Heart left ventricle (tissue), 13 donors: ENCODE data around the gene CNNM3.

ENCODE experiments used
- CTCF ChIP-seq, 12 donors: fragments of 200-600 bp; sonication (generic) in 4 of 12; IDR thresholded peaks; one replicate each; pipeline versions ENCODE4 v1.5.0 to v1.8.0; 2018 to 2022; ENCODE audit warnings: antibody characterized with exemption in 12 of 12, mild to moderate bottlenecking in 5 of 12
- POLR2A ChIP-seq, 2 donors: fragments of 450-650 bp; IDR thresholded peaks; one replicate each; pipeline ENCODE4 v1.6.1; 2017; ENCODE audit warnings: antibody characterized with exemption in 2 of 2, mild to moderate bottlenecking in 2 of 2, moderate library complexity in 2 of 2
- donor health status: ischemic (EF 13 %, LVEDD 7.1; RV severe dilation, severe dysfunction).
- donor health status: DM: no; HTN: yes; CAD: no.
- donor health status: DM: no; HTN: no; CAD: no.
- donor health status: ischemic (EF 25% LVEDD 6.9; RV normal size, moderate dysfunction).
- donor health status: ischemic (EF 25% LVEDD 5.7; RV mildly dilated, moderate dysfunction).
- donor health status: ischemic (EF 35%, LVEDD 5.7; RV mildly dilated, moderate dysfunction).
- donor health status: nonischemic (EF 11% LVEDD 7.7; RV severe dilation, severe dysfunction).
- donor health status: DM: yes; HTN: yes; CAD: no.
- donor health status: PGD.
- donor health status: ischemic (EF 29% LVEDD 5.4; RV normal size, mild dysfunction).
- donor health status: nonischemic (EF 23%, LVEDD 6.1; RV moderate dilation, normal function).

GRCh38 chr2:96824079-96824870 is 8.2 kb downstream of the CNNM3 start:
- no peak for TF ChIP-seq CTCF (IDR thresholded peaks at IDR 0.05)
- TF ChIP-seq POLR2A (IDR thresholded peaks at IDR 0.05): no peak
